Eye (tissue), 1 donor: Measurements from ENCODE around the gene LRP5.

Experiments
- DNase-seq: peaks from one replicate; pipeline ENCODE4 v3.0.0-alpha.2; 2015

LRP5 gene

DNA sequence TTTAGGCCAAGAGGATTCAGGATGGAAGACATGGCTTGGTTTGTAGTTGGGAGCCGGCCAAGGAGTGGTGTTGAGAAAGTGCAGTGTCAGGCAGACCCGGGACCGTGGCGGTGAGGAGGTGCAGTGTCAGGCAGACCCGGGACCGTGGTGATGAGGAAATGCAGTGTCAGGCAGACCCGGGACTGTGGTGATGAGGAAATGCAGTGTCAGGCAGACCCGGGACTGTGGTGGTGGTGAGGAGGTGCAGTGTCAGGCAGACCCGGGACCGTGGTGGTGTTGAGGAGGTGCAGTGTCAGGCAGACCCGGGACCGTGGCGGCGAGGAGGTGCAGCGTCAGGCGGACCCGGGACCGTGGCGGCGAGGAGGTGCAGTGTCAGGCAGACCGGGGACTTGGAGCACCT is 59.7 kb downstream of the LRP5 start:
- no peak for DNase-seq

DNA sequence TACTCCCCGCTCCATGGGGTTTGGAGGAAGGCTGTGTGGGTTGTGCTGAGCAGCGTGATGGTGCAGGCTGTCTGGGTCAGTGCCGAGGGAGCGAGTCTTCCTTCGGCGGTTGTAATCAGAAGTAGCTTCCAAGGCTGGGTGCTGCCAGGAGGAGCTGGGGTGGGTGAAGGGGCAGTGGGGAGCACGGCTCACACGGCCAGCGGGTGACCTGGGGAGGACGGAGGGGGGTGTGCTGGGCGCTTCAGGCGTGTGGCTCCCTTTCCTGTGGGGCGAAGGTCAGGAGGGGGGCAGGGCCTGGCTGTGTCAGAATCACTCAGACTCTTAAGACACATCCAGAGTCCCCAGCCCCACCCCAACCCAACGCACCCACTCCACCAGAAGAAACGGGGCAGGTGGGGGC is 60.2 kb downstream of the LRP5 start:
- DNase-seq = peak; percentile 23

DNA sequence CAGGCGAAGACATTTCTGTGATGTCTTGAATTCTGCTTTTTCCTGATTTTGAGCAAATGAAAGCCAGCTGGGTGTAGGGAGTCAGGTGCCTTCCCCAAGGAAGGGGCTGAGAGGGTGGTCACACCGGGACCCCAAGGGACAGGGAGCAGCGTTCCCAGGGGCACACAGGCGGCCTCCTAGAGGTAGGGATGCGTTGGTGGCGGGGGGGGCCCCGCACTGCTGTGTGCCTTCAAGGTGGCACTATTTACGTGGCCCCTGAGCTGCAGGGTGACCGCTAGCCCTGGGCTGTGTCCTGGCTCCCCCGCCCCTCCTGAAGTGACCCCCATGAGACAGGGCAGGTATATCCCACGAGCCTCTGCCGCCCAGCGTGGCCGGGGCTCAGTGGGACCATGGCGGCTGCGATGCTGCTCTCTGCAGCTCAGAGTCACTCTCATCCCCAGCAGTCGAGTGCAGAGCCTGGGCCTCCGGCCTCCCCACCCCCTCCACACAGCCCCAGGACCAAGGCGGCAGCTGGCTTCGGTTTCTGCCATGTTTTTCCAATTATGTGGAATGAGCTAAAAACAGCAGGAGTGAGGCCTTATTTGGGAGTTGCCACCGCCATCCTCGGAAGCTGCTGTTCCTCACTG is 60.9 kb downstream of the LRP5 start:
- peak; percentile 95 for DNase-seq

DNA sequence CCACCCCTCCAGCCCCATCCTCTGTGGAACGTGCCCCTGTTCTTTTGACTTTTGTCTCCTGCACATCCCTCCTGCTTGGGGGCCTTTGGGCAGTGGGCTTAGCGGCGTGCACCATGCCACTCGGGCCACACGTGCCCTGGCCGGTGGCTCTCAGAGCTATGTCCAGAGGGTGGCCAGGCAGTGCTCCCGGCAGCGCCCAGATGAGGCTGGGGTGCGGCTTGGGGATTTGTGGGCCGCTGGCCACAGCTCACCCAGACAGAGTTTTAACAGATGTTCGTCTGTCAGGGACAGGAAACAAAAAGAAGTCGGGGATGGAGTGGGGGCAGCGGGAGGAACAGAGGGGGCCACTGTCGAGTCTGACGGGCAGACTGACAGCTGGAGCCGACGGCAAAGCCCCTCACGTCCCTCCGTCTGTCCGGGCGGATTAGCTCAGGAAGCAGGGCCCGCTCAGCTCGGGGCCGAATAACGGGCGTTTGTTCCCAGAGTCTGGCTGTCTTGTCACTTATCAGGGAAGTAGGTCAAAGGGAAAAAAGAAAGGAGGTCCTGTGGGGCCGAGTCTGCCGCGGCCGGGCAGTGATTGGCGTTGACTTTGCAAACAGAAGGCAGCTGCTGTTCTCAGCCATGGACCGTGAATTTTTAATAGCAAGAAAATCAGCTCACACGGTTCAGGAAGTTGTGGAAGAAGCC is 61.6 kb downstream of the LRP5 start:
- DNase-seq = peak; percentile 96

DNA sequence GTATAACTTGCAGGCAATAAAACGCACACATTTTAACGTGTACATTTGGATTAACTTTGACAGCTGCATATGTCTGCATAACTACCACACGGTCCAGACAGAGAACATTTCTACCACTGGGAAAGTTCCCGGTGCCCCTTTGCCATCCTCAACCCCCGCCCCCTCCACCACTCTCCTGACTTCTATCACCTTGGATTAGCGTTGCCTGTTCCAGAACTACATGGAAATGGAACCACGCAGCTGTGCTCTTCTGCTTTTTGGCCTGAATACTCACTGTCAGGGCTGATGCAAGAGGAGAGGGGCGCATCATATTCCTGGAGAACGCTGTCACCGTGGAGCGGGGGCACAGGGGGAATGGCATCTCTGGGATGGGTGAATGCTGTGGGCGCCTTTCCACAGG is 62.1 kb downstream of the LRP5 start:
- DNase-seq = no peak

DNA sequence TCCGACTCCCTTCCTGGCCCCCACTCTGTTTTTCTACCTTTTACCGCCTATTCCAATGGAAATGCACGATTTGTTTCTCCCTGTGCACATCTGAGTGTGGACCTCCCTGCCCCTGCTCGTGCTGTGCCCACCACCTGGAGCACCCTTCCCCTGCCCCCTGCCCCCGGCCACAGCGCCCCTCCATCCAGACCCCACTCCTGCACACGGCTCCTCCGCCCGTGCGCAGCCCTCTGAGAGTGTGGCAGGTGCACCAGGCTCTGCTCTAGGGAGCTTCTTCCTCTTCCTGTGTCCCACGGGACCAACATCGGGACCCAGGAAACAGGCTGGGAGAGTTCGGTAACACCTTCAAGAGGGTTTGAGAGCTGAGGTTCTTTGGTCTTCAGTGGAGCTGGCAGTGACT is 62.9 kb downstream of the LRP5 start:
- no peak for DNase-seq

DNA sequence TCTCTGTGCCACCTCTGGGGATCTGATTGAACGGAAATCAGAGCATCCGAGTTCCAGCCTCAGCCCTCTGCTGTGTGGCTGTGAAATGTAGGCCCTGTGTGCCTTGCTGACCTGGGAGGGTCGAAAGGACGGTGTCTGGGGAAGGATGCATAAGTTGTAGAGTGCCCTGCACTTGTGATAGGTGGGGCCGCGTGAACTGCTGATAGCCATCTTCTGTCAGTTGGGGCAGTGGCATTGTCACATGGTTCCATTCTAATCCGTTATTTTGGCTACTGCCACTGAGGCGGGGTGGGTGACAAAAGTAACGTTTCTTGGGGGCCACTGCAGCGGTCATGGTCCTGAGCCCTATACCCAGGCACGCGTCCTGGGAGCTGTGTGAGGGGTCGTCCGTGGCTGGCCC is 63.4 kb downstream of the LRP5 start:
- no peak for DNase-seq

DNA sequence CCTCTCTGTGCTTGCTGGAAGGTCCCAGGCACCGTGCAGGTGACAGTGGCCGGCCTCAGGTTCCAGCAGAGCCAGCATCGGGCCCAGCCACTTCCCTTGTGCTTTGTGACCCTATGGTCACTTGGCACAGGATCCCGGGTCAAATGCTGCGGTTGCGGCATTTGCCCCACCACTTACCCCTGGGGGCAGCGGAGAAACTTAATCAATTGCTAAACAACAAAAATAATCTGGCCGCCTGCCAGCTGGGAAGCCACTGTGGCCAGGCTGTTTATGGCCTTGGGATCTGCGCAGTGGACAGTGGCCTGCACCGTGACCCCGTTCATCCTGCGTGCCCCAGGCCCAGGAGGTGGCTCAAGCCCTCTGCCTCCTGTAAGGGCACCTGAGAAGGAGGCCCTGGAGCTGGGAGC is 65.0 kb downstream of the LRP5 start:
- no peak for DNase-seq

DNA sequence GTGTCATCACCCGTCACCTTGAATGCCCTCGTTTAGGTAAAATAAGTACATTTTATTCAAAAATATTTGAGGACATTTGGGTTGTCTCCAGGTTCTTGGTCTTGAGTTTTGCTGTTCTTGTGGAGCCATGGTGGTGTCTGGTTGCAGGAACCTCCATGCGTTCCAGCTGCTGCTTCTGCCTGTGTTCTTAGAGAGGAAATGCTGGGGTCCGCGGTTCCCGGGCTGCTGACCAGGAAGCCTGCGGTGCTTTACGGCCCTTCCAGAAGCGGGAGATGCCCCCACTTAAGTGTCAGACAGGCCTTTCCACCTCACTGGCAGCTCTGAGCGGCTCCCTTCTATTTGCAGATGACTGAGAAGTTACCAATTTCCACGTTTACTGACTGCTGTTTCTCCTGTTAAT is 66.8 kb downstream of the LRP5 start:
- DNase-seq = peak; percentile 62

DNA sequence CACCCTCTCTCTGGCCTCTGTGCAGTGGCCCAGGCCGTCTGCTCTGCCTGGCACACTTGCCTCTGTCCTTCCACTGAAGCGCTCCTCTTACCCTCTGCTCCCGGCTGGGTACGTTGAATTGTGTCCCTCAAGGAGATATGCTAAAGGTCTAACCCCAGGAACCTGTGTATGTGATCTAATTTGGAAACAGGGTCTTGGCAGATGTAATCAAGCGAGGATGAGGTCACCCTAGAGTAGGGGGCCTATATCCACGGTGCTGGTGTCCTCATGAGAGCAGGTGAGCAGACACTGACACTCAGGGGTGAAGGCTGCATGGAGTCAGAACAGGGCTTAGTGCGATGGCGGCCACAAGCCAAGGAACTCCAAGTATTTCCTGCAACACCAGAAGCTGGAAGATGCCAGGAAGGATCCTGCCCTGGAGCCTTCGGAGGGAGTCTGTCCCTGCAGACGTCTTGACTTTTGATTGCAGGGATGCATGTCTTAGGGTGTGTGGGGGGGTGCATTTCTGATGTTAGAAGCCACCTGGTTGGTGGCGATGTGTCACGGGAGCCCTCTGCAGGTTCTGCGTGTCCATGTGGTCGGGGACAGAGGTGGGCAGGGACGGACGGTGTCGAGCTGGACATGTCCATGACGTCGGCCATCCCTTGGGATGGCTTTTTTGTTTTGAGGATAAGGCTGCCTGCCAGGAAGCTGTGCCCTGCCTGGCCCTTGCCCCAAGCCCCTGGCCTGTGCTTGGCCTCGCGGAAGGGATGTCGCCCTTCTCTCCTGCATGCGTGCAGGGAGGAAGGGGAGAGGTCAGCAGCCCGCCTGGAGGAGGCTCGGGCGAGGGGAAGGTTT is 68.6 kb downstream of the LRP5 start:
- peak; percentile 69 for DNase-seq

DNA sequence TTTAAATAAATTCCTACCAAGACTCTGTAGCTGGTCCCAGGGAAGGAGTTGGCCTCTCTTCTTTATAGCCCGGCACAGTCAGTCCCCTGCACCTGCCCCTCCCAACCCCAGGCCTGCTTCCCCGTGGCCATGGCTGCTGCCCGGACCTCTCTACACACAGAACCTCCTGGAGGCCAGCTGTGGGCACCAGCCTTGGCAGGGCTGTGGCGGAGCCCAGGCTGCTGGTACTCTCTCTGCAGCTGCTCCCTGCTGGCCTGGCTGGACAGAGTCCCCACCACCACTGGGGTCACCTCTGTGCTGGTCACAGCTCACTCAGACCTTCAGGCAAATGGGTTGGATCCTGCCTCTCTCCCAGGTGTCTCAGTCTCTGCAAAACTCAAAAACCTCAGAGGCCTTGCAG is 69.3 kb downstream of the LRP5 start:
- no peak for DNase-seq

DNA sequence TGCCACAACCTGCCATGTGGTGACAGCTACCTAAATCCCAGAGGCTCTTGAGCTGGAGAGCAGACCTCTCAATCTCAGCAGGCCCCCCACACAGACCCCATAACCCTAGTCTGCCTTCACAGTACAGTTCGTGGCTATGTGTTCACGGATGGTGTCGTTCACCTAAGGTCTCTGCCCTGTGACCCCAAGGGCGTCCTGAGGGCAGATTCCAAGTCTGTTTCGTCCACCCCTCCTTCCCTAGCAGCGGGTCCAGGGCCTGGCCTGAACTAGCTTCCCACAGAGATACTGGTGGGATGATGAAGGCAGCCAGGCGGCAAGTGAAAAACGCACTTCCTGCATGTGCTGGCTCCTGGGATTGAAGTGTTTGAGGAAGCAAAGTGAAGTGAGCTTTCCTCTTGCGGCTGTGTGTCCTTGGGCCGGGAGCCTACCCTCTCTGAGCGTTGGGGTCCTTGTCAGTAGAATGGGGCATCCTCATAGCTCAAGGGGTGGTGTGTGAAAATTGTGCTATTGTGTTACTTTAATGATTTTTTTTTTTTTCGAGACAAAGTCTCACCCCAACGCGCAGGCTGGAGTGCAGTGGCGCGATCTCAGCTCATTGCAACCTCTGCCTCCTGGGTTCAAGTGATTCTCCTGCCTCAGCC is 70.1 kb downstream of the LRP5 start:
- DNase-seq = no peak

DNA sequence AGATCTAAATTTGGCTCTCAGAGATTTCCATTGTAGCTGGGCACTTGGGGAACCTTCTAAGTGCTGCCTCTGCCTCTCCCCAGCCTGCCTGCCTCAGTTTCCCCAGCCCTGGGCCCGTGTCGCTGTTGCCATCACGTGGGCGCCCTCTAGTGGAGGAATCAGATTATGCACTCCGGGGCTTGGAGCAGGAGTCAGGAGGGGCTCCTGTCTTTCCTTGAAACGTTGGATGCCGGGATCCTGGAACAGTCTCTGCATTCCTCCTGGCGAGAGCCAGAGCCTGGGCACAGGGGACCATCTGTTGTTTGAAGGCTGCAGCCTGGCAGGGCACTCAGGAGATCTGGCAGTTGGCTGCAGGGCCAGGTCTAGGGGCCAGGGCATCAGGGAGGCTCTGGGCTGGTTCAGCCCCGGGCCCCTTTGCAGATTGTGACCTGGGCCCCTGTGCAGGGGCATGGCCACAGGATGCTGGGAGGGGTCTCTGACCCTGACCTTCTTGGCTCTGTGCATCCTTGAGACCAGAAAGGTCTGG is 71.6 kb downstream of the LRP5 start:
- peak; percentile 83 for DNase-seq

DNA sequence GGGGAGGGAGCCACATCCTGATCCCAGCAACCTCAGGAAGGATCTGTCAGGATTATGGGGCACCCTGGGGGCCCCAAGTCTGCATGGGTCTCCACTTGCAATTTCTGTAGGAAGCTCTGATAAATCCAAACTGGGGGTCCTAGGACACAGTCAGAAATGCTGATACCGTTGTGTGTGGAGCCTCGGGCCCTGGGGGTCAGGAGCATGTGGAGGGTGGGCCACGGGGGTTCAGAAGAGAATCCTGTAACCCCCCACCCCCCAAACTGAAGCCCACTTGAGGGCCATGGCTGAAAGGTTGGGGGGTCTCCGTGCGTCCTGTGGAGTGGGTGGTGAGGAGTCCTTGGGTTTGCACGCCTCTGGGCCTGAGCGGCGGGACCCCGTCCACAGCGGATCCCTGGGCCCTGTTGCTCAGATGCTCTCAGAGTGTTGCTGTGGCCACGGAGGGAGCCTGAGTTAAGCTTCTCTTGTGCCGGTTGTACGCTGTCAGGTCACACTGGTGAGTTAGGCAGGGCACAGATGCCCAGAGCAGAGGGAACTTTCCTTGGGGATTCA is 72.2 kb downstream of the LRP5 start:
- DNase-seq = no peak

DNA sequence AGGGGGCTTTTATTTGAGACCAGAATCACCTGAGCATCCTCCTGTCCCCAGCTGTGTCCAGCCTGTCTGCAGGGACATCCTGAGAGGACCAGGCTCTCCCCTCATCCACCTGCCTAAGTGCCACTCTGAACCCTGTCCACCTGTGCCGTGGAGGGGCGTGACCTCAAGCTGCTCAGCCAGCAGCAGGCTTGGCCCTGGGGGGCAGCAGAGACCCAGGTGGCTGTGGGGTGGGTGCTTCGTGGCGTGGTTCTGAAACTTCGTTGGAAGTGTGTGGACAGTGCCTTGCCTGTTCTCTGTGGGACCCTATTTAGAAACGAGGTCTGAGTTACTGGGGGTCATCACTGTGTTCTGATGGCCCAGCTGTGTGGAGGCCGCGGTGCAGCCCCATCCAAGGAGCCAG is 72.7 kb downstream of the LRP5 start:
- no peak for DNase-seq

DNA sequence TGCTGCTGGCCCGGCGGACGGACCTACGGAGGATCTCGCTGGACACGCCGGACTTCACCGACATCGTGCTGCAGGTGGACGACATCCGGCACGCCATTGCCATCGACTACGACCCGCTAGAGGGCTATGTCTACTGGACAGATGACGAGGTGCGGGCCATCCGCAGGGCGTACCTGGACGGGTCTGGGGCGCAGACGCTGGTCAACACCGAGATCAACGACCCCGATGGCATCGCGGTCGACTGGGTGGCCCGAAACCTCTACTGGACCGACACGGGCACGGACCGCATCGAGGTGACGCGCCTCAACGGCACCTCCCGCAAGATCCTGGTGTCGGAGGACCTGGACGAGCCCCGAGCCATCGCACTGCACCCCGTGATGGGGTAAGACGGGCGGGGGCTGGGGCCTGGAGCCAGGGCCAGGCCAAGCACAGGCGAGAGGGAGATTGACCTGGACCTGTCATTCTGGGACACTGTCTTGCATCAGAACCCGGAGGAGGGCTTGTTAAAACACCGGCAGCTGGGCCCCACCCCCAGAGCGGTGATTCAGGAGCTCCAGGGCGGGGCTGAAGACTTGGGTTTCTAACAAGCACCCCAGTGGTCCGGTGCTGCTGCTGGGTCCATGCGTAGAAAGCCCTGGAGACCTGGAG is 74.1 kb downstream of the LRP5 start:
- DNase-seq = no peak

DNA sequence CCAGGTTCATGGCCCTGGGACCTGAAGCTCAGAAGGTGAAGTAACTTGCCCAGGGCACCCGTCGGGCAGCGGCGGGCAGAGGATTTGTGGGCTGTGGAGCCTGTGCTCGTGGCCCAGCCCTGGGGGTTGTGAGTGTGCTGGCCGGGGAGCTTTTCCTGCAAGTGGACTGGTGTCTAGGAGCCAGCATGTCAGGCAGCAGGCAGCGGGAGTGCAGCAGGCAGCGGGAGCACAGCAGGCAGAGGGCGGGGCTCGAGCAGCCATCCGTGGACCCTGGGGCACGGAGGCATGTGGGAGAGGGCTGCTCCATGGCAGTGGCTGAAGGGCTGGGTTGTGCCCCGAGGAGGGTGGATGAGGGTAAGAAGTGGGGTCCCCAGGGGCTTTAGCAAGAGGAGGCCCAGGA is 75.4 kb downstream of the LRP5 start:
- no peak for DNase-seq

DNA sequence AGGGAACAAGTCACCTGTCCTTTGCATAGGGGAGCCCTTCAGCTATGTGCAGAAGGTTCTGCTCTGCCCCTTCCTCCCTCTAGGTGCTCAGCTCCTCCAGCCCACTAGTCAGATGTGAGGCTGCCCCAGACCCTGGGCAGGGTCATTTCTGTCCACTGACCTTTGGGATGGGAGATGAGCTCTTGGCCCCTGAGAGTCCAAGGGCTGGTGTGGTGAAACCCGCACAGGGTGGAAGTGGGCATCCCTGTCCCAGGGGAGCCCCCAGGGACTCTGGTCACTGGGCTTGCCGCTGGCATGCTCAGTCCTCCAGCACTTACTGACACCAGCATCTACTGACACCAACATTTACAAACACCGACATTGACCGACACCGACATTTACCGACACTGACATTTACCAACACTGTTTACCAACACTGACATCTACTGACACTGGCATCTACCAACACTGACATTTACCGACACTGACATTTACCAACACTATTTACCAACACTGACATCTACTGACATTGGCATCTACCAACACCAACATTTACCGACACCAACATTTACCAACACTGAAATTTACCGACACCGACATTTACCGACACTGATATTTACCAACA is 76.3 kb downstream of the LRP5 start:
- no peak for DNase-seq

DNA sequence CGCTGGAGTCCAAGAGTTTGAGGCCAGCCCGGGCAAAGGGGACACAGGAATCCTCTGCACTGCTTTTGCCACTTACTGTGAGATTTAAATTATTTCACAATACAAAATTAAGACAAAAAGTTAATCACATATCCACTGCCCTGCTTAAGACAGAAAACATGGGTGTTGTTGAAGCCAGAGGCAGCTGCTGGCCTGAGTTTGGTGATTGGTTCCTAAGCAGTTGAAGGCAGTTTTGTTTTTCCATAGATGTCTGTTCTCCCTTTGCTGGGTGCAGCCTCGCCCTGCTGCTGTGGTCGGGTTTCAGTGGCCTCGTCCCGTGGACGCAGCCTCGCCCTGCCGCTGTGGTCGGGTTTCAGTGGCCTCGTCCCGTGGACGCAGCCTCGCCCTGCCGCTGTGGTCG is 77.9 kb downstream of the LRP5 start:
- no peak for DNase-seq

DNA sequence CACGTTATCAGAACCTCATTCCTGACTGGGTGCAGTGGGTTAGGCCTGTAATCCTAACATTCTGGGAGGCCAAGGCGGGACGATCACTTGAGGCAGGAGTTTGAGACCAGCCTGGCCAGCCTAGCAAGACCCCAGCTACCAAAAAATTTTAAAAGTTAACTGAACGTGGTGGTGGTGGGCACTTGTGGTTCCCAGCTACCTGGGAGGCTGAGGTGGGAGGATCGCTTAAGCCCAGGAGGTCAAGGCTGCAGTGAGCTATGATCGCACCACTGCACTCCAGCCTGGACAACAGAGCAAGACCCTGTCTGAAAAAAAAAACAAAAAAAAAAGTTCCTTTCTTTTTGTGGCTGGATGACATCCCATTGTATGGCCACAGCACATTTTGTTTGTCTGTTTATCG is 80.4 kb downstream of the LRP5 start:
- no peak for DNase-seq

DNA sequence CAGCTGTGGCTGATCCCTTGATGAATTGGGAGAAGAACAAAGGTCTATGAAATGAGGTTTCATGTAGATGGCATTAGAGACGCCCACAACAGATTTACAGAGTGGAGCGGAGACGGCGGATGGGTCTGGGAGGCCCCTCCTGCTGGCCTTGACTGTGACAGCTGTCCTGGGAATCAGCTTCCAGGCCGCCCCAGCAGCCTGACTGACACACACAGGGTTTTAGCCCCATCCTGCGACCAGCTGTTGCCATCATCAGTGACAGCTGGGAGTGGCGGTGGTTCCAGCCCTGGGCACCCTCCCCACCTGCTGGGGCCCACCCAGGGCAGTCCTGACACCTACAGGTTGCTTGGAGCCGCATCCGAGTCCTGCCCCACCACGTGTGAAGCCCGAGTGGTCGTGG is 84.1 kb downstream of the LRP5 start:
- peak; percentile 81 for DNase-seq

DNA sequence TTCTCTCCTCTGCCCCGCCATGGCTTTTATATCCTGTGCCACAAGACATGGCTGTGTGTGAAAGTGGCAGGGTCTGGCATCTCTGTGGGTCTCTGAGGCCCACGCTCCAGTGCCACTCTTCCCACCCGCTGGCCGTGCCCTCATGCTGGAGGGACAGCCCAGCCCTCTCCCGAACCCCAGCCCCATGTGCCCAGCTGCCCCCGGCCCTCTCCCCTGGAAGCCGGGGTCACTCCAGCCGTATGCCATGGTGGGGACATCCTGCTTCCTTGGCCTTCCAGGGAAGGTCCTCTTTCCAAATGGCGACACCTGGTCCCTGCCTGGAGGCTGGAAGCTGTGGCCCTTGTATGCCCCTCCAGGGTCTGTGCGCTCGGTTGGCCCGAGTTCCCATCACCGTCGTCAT is 84.9 kb downstream of the LRP5 start:
- no peak for DNase-seq
